OCI-LY3 (cell line): ENCODE results near the gene KIF1C.

ENCODE experiments used
- CTCF ChIP-seq: fragments of 200-600, 300-600 bp; sonication (generic); IDR thresholded peaks from 2 replicates; pipeline ENCODE4 v1.5.1; 2014; ENCODE audit warnings: antibody characterized with exemption, low read length, low read depth
- EZH2phosphoT487 ChIP-seq: fragments of 200-600 bp; shearing (Covaris generic); IDR thresholded peaks from 2 replicates; pipeline ENCODE4 v1.6.1; 2018; ENCODE audit warnings: antibody characterized with exemption, mixed run types, low read depth

DNA sequence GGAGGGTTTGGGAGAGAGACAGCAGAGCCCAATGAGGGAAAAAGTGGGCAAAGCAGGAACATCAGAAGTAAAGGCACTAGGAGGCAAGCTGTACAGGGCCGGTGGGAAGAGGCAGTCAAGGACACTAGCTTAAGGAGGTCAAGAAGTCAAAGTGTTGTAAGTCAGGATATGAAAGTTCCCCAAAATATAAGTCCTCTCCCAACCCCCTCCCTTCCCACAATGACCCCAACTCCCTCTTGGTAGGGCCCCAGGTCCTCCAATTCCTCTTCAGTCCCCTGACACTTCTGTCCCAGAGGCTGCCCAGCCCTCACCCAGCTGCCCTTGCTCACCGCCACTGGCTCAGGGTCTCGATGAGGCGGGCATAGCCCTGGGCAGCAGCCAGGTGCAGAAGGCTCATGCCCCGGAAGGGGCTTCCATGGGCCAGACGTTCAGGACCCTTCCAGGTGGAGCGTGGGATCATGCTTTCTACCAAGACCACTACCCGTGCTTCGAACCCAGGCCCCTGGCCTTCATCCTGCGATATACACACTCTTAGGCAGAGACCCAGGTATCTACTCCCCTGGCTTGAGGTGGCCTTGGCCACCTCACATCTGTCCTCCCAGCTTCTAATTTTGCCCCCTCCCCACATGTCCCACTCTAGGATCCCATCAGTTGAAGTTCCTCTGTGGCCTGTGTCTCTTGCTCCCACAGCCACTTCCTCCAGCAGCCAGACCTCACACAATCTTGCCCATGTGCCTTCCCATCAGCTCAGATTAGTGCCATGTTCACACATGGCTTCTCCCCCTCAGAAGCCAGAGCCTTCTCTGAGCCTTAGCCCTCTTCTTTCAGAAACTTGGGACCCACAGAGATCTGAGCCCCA, 24.3 kb upstream of the KIF1C start:
- TF ChIP-seq CTCF: no peak
- no peak for TF ChIP-seq EZH2phosphoT487
